Rectal smooth muscle tissue (tissue), 1 donor: Measurements from ENCODE around the gene TMEM129.
A peak's percentile ranks its signal among the peaks of the same experiment; 100 is the strongest.

Source experiments
- H3K27ac ChIP-seq: one replicate; pipeline ENCODE4 v1.7.0; 2013; ENCODE audit warnings: low read depth, low read length, inconsistent platforms
- H3K27me3 ChIP-seq: one replicate; pipeline ENCODE4 v1.7.0; 2013; ENCODE audit warnings: low read length; ENCODE audit not compliant: control insufficient read depth, insufficient read depth
- H3K36me3 ChIP-seq: one replicate; pipeline ENCODE4 v1.7.0; 2013; ENCODE audit warnings: low read length; ENCODE audit not compliant: control insufficient read depth, insufficient read depth
- H3K4me1 ChIP-seq: one replicate; pipeline ENCODE4 v1.7.0; 2013; ENCODE audit warnings: low read length; ENCODE audit not compliant: control insufficient read depth, insufficient read depth
- H3K4me3 ChIP-seq: one replicate; pipeline ENCODE4 v1.7.0; 2013; ENCODE audit warnings: low read length
- H3K9ac ChIP-seq: one replicate; pipeline ENCODE4 v1.7.0; 2013; ENCODE audit warnings: low read length

TMEM129 gene

DNA sequence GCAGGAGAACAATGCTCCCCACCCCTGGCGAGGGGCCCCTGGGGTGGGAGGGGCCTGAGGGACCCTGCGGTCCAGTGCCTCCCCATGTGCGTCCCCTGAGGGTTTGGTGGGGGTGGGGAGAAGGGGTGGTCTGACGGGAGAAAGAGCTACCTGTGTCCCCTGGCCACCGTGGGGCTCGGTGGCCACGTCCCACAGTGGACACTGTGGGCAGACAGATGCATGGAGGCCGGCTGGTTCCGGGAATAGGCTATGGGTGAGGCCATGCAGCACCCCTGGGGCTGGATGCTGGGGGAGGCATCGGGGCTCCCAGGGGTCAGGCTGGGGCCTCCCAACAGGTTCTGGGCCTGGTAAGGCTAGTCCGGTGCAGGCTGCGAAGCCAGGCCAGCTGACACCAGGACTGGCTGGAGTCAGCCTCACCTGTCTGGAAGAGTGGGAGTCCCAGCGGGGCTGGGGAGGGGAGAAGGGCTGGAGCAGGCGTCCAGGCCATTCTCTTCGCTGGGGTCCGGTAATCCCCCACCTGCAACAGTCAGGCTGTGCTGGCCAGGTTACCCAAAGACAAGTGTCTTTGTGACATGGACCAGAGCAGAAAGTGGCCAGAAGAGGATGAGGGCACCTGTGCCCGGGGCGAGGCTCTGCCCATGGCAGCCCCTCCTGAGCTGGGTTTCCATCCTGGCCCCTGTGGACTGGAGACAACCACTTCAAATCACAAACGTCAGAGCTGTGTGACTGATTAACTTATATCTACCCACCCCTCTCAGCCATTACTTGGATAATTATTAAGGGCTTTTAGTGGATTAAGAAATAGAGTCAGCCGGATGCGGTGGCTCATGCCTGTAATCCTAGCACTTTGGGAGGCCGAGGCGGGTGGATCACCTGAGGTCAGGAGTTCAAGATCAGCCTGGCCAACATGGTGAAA, 35.6 kb downstream of the TMEM129 start:
- Histone ChIP-seq H3K27ac (no peak overlapping the region), H3K4me3 (peak overlapping the region; percentile 58)

DNA sequence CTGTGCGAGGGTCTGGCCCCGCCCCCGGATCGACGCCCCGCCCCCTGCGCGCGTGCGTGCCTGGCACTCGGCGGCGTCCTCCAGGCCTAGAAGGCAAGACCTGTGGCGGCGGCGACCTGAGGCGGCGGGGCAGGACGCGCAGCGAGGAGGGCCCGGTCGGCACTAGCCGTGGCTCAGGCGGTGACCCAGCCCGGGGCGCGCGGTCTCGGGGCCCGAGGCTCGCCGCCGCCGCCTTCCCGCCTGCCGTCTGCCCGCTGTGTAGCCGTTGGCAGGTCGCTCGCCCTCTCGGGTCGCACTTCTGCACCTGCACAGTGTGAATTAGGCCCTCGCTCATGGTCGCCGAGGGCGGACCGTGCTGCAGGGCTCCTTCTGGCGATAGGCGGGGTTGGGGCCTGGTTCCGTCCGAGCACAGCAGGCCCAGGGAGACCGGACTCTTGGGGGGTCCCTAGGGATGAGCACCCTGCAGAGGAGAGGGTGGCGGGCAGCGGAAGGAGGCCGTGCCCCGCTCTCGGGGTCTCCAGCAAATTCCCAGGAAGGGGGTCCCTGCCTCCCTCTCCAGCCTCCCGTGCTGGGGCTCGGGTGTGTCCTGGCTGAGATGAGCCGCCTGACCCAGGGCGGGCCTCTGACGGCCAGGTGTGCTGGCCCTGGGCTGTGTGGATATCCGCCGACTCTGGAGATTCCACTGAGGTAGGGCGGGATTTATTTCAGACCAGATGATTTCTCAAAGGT, 36.5 kb downstream of the TMEM129 start:
- no peaks in the 10 kb centered on the region for H3K4me1 ChIP-seq
- no peaks in the 10 kb centered on the region for H3K27me3 ChIP-seq
- H3K36me3 ChIP-seq = no peaks in the 10 kb centered on the region
- peak overlapping the region; percentile 50 for H3K27ac ChIP-seq
- H3K4me3 ChIP-seq = peak overlapping the region; percentile 58
- no peak overlapping the region for H3K9ac ChIP-seq

More for the DNA sequence above, 35.6 kb downstream of the TMEM129 start:
- Histone ChIP-seq H3K36me3 (no peaks in the 10 kb centered on the region), H3K27me3 (no peaks in the 10 kb centered on the region), H3K4me1 (no peaks in the 10 kb centered on the region), H3K9ac (no peak overlapping the region)

DNA sequence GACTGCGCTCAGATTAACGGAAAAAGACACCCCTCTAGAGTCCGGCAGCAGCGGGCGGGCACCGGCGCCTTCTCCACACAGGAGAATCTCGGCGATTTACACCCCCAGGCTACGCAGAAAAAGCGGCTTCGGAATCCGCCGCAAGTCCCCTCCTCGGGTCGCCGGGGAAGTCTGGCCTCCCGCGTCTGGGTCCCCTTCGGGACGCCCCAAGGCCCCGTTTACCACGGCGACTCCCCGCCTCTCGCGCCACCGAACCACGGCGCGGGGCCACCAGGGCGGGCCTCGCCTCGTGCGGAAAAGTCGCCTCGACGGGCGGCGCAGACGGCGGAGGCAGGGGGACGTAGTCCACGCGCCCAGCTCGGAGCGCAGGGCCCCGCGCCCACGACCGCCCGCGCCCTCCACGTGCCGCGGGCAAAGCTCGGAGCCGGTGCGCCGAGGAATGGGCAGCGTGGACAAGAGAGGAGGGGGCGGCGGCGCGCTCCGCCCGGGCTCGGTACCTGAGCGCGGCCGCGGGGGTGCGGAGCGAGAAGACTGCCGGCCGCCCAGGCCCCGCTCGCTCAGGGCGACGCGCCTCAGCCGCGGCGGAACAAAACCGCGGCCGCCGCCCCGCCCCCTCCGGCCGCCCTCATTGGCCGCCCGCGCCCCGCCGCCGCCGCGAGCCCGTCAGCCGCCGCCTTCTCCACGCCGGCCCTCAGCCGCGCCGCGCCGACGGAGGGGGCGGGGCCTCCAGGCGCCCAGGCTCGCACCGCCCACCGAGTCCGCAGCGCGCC, 37.2 kb downstream of the TMEM129 start, which contains the start of gene FAM53A:
TSS of gene FAM53A (minus strand) at position 578 of the 770 bp plus-strand sequence. CDS start 15,572 bp downstream, outside the sequence.
- H3K4me1 ChIP-seq = no peaks in the 10 kb centered on the region
- no peaks in the 10 kb centered on the region for H3K27me3 ChIP-seq
- H3K9ac ChIP-seq = no peak within 1 kb of the TSS
- H3K27ac ChIP-seq = peak within 1 kb of the TSS; percentile 67
- no peaks in the 10 kb centered on the region for H3K36me3 ChIP-seq
- peak within 1 kb of the TSS; percentile 73 for H3K4me3 ChIP-seq

DNA sequence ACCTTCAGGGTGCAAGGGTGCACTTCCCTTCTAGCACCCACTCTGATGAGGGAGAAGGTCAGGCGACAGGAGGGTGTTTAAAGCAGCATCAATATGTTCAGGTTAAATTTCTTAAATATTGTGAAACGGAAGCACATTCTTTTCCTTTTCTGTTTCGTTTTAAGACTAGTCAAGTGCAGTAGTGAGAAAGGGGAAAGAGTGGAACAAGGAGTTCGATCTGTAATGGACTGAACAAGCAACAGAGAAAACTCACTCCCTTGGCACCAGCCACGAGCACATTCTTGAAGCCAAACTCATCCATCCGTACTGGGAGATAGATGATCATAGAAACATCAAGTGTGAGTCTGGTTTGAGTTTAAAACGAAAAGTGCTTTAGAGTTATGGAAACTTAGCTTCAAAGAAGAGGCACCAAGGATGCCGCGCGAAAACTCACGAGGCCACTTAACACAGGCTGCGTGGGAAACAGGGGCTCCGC, 37.8 kb downstream of the TMEM129 start:
- peak overlapping the region; percentile 67 for H3K27ac ChIP-seq
- H3K4me3 ChIP-seq = peak overlapping the region; percentile 73
- no peaks in the 10 kb centered on the region for H3K27me3 ChIP-seq

DNA sequence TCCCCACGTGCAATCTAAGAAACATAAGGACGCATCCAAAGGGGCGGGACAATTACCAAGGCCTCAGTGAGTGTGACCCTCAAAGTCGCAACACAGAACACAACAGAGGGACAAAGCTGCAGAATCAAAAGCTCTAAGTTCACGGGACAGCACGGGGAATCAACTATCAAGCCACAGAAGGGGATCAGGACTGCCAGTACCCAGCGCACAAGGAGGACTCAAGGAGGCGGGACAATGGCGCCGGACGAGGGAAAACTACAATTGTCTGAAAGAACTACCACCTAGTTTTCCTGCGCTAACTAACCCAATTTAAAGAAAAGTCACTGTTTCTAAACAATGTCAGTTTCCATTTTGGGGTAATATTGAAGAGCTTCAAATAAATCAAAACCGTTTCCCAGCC, 38.3 kb downstream of the TMEM129 start:
- Histone ChIP-seq H3K27me3 (no peaks in the 10 kb centered on the region), H3K36me3 (no peaks in the 10 kb centered on the region), H3K4me1 (no peaks in the 10 kb centered on the region), H3K9ac (no peak overlapping the region), H3K27ac (peak overlapping the region; percentile 67), H3K4me3 (peak overlapping the region; percentile 73)

More for the DNA sequence above, 37.8 kb downstream of the TMEM129 start:
- Histone ChIP-seq H3K9ac (no peak overlapping the region), H3K36me3 (no peaks in the 10 kb centered on the region), H3K4me1 (no peaks in the 10 kb centered on the region)

DNA sequence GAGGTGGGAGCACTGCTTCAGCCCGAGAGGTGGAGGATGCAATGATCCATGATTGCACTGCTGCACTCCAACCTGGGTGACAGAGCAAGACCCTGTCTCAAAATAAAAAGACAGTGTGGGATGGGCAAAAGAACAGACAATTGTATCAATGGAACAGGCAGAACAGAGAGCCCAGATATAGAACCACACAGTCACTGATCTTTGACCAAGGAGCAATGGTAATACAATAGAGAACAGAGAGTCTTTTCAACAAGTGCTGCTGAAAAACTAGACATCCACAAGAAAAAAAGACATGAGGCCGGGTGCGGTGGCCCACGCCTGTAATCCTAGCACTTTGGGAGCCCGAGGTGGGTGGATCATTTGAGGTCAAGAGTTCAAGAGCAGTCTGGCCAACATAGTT, 42.9 kb downstream of the TMEM129 start:
- H3K27ac ChIP-seq = no peak overlapping the region
- H3K4me1 ChIP-seq = no peaks in the 10 kb centered on the region
- no peaks in the 10 kb centered on the region for H3K27me3 ChIP-seq
- no peak overlapping the region for H3K9ac ChIP-seq
- no peaks in the 10 kb centered on the region for H3K36me3 ChIP-seq
- no peak overlapping the region for H3K4me3 ChIP-seq

DNA sequence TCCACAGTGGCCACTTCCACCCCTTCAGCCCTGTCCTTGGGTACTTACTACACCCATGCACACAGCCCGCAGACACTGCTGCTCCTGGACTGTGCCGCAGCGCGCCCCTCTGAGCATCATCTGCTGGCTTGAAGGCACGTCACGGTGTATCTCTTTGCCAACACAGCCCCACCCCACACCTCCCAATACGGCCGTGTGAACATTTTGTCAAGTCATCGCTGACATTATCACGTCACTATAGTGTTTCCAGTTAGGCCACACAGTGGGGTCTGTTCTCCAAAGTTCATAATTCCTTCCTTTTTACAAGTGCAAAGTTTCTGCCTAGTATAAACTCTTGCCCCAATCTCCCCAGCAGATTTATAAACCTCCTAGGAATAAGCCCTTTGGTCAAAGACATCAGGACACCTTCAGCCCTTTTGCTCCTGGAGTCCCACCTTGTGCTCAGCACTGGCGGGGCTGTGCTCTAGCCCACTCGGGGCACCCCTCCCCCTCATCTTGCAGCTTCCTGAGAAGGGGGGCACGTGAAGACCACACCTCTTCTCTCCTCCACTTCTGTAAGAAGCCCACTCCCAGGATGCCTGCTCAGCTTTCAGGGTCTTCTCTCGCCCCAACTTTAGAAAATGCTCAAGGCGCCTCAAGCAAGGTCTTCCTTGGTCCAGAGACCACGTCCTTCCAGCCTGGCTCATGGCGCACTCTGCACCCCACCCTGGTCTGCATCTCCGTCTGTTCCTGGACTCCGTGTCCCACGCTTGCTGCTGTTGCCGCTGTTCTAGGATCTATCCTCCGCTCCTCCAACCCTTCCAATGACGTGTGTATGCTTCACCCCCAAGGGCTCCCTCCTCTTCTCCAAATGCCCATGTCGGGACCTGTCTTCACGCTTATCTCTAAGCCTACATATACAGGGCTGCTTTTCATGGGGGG, 44.3 kb downstream of the TMEM129 start:
- Histone ChIP-seq H3K27me3 (no peaks in the 10 kb centered on the region), H3K9ac (no peak overlapping the region), H3K36me3 (no peaks in the 10 kb centered on the region), H3K4me1 (no peaks in the 10 kb centered on the region), H3K4me3 (no peak overlapping the region), H3K27ac (no peak overlapping the region)

DNA sequence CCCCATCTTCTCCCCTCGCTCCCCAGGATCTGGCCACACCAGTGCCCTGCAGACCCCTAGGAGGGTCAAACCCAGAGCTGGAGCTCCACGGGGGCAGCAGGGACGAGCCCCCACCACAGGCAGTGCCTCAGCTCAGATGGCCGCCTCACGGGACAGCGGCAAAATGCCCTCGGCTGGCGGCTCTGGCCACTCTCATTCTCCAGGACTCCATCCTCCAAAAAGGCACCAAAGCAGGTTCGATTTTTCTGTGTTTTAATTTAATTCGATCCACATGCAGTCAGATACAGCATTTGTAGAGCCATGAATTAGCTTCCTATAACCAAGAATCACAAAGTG, 45.4 kb downstream of the TMEM129 start:
- Histone ChIP-seq H3K4me3 (no peak overlapping the region), H3K36me3 (no peaks in the 10 kb centered on the region), H3K27ac (no peak overlapping the region), H3K27me3 (no peaks in the 10 kb centered on the region), H3K9ac (no peak overlapping the region), H3K4me1 (no peaks in the 10 kb centered on the region)

DNA sequence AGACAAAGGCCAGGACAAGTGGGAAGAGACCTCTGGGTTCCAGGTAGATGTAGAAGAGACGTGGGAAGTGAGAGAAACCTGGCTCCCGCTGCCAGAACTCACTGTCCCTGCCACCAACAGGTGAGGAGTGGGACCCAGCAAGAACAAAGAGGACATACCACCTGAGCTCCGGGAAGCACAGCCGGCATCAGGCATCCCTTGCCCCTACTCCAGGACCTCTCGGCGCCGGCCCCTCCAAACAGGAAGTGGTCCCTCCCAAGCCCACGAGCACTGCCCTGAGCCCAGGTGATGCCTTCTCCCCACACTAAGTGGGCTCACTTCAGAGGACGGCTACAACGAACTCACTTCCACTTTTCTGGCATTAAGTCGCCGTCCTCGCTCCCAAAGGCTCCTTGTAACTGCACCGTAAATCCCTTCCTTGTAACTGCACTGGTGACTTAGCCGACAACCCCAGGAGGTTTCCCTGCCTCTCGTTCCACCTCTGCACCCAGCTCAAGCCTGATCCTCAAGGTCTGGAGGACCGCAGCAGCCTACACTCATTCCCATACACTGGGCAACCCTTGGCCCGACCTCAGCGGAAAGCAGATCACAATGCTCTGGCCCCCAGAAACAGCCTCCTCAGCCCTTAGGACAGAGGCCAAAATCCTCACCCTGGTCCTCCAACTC, 45.9 kb downstream of the TMEM129 start:
- no peaks in the 10 kb centered on the region for H3K36me3 ChIP-seq
- no peak overlapping the region for H3K27ac ChIP-seq
- H3K27me3 ChIP-seq = no peaks in the 10 kb centered on the region
- no peak overlapping the region for H3K9ac ChIP-seq
- no peak overlapping the region for H3K4me3 ChIP-seq
- no peaks in the 10 kb centered on the region for H3K4me1 ChIP-seq

DNA sequence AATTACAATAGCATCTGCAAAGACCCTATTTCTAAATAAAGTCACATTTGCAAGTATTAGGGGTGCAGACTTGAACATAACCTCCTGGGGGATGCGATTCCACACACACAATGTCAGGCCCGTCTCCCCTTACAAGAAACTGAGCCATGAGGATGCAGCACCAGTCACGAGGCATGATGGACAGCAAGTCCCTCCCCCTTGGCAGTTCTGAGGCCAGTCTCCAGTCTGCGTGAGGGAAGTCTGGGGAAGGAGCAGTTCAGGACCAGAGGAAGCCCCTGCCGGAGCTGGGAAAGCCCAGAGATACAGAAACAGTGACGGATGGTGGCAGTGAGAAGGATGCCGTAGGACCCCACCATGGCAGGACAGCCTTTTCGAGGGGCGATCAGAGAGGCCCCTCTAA, 46.4 kb downstream of the TMEM129 start:
- Histone ChIP-seq H3K9ac (no peak overlapping the region), H3K4me1 (no peaks in the 10 kb centered on the region), H3K27me3 (no peaks in the 10 kb centered on the region), H3K4me3 (no peak overlapping the region), H3K27ac (no peak overlapping the region), H3K36me3 (no peaks in the 10 kb centered on the region)

DNA sequence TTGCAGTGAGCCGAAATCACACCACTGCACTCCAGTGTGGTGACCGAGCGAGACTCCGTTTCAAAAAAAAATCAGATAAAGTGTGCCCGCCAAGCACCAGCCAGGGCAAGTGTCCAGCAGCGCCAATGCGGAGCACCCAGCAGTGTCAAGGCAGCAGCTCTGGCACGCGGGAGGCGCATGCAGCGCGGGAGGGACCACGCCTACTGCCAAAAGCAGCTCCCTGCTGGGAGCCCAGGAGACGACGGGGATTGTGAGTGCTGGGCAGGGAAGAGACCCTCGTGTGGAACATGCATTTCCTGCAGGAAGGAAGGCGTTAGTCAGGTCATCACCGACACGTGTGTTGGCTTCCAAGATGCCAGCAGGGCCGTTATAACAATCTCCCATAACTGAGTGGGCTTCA, 47.5 kb downstream of the TMEM129 start:
- Histone ChIP-seq H3K9ac (no peak overlapping the region), H3K4me1 (no peaks in the 10 kb centered on the region), H3K27me3 (no peaks in the 10 kb centered on the region), H3K36me3 (no peaks in the 10 kb centered on the region), H3K27ac (no peak overlapping the region), H3K4me3 (no peak overlapping the region)
